GM18951 (cell line): ENCODE measurements around the gene FBXO48.
A peak's percentile ranks its signal among the peaks of the same experiment; 100 is the strongest.

ENCODE experiments used
- POLR2A ChIP-seq: IDR thresholded peaks from 4 replicates; pipeline ENCODE4 v1.6.1; 2011; ENCODE audit warnings: mild to moderate bottlenecking; ENCODE audit not compliant: insufficient read length, insufficient read depth; ENCODE audit errors: extremely low read depth
- in situ Hi-C: fragments of 300-500 bp; cut with MboI; formaldehyde crosslinking; loops from one replicate; pipeline ENCODE4 v1.12.0; 2022; ENCODE audit warnings: low sequenced_read_pairs, mixed read lengths, inconsistent platforms; ENCODE audit not compliant: unreplicated experiment

The FBXO48 gene

GRCh38 chr2:68441179-68441993, 25.7 kb downstream of the FBXO48 start:
- TF ChIP-seq POLR2A: no peak
- in situ Hi-C loops: loop anchor here (10.0 kb wide), 2 partner anchors 157 to 317 kb away; no protein-coding TSS in a partner anchor

GRCh38 chr2:68438455-68439303, 28.4 kb downstream of the FBXO48 start:
- peak; percentile 34 for TF ChIP-seq POLR2A
- in situ Hi-C loops: loop anchor here (5.0 kb wide), 1 partner anchor 81 kb away; no protein-coding TSS in a partner anchor

GRCh38 chr2:68436270-68436669, 30.8 kb downstream of the FBXO48 start:
- no peak for TF ChIP-seq POLR2A
- in situ Hi-C loops: loop anchor here (5.0 kb wide), 1 partner anchor 79 kb away; no protein-coding TSS in a partner anchor

GRCh38 chr2:68435615-68436014, 31.5 kb downstream of the FBXO48 start:
- no peak for TF ChIP-seq POLR2A
- in situ Hi-C loops: loop anchor here (5.0 kb wide), 1 partner anchor 78 kb away; no protein-coding TSS in a partner anchor

- TF ChIP-seq POLR2A: no peak
- in situ Hi-C loops: loop anchor here (5.0 kb wide), 1 partner anchor 78 kb away; no protein-coding TSS in a partner anchor
Measured at GRCh38 chr2:68434981-68435380, 32.1 kb downstream of the FBXO48 start.

- TF ChIP-seq POLR2A: no peak
- in situ Hi-C loops: no loop called here
Measured at GRCh38 chr2:68432696-68433658, 34.1 kb downstream of the FBXO48 start.

GRCh38 chr2:68431316-68431972, 35.6 kb downstream of the FBXO48 start:
- in situ Hi-C loops: no loop called here

DNA sequence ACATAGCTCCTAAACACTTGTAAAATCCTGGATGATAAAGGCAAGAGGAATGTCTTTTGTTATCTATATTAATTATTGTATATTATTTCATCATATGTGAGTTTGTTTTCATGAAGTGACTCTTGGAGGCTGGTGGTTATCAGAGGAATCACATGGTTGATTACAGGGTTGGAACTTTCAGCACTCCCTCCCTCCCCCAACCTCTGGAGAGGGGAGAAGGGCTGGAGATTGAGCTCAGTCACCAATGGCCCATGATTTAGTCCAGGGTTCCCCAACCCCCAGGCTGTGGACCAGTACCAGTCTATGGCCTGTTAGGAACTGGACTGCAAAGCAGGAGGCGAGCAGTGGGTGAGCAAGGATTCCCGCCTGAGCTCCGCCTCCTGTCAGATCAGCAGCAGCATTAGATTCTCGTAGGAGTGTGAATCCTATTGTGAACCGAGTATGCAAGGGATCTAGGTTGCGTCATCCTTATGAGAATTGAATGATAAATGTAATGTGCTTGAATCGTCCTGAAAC, 37.7 kb downstream of the FBXO48 start:
- in situ Hi-C loops: no loop called here
- no peak for TF ChIP-seq POLR2A

More at GRCh38 chr2:68431316-68431972, 35.6 kb downstream of the FBXO48 start:
- no peak for TF ChIP-seq POLR2A

DNA sequence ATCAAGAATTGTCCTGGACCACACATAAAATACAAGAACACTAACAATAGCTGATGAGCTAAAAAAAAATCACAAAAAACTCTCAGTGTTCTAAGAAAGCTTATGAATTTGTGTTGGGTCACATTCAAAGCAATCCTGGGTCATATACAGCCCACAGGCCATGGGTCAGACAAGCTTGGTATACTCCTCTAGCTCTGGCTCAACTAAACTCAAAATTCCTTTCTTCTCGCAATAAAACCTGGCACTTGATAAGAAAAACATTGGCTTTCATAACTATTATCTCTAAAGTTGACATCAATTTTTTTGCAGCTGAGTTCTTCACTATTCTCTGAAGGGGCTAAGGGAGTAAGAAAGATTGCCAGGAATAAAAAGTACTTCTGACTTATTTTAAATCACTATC, 38.3 kb downstream of the FBXO48 start:
- in situ Hi-C loops: no loop called here
- TF ChIP-seq POLR2A: no peak

DNA sequence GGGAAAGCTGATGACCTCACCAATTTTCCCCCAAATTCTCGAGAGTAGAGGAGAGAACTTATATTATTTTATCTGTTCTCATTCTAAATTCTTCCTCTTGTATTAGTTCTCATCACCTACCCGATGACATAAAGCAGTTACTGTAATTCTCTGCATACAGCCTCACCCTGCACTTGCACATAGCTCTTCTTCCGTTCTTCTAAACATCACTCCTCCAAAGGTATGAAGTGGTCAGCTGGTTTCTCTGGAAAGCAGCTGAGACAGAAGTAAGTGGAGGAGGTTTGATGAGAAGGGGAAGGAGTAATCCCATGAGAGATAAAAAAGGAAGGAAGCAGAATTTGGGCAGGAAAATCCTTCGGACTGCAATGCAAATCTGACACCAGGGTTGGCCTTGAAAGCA, 39.0 kb downstream of the FBXO48 start:
- in situ Hi-C loops: no loop called here

GRCh38 chr2:68426848-68427579, 40.1 kb downstream of the FBXO48 start:
- TF ChIP-seq POLR2A: no peak
- in situ Hi-C loops: no loop called here

More for the DNA sequence above, 39.0 kb downstream of the FBXO48 start:
- TF ChIP-seq POLR2A: no peak

- in situ Hi-C loops: no loop called here
- no peak for TF ChIP-seq POLR2A
Measured at GRCh38 chr2:68426446-68426845, 40.6 kb downstream of the FBXO48 start.
